ENCODE measurements around the gene CAND2. TPM values are rescaled to one million over a fixed set of nuclear protein-coding genes. Genes with fewer than 3 reads are reported as not detected.

The CAND2 gene
- 13.1 and 15.7 TPM in 2 replicates for total RNA-seq

GRCh38 chr3:12796171-12797123 is at the start of gene CAND2:
CAND2 (plus strand) TSS chr3:12796680; CDS start chr3:12796721, 41 bp downstream.

GRCh38 chr3:12759097-12759679 is 37.3 kb upstream of the CAND2 start, which contains the start of gene TMEM40:
TMEM40 (minus strand) TSS chr3:12759259; CDS start chr3:12749832, 9,427 bp downstream.

GRCh38 chr3:12841149-12841969 is 44.9 kb downstream of the CAND2 start, which contains the start of gene RPL32:
RPL32 (minus strand) TSS chr3:12841565; CDS start chr3:12840237, 1,328 bp downstream.

Small RNA genes lying within 50 kb of the gene (small RNA-seq; reads per million reads assigned to genes)
- gene AC034198.1, result not detected

Other genes with a start within 250 kb of the CAND2 start
- 55.7 and 61.0 TPM in 2 replicates for gene MKRN2, start 239.6 kb upstream of the CAND2 start, total RNA-seq
- gene RAF1, start 132.6 kb upstream of the CAND2 start, total RNA-seq, result 124 and 130 TPM in 2 replicates
- 0.24 TPM in 1 of 2 replicates, not detected in the other for gene TMEM40, start 37.4 kb upstream of the CAND2 start, total RNA-seq
- gene RPL32, start 44.9 kb downstream of the CAND2 start, total RNA-seq, result 414 and 564 TPM in 2 replicates

Measured in hair follicle dermal papilla cell (primary cell).